Kasumi-1 (cell line): ENCODE measurements around the gene FAM222A.

Experiments used
- DNase-seq, 2 experiments: peaks; one replicate each; lab custom pipeline; 2025; lab: John Stamatoyannopoulos, UW

Gene FAM222A

GRCh38 chr12:109737126-109737525, 23.5 kb downstream of the FAM222A start:
- no peak for DNase-seq

DNA sequence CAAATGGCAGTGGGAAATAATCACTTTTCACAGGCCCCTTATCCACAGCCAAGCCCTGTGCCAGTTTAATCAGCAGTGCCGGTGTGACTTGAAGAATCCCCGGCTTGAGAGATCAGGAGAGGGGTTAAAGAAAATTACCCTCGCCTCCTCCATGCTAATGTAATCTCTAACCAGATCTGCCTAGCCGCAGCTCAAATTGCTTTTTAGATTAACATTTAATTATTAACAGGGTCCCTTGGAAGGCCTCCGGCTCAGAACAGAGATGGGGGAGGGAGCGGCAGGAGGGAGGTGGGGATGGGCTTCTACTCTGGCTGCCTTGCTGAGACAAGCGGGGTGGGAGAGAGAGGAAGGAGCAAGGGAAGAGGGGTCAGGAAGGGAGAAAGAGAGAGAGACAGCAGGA, 24.0 kb downstream of the FAM222A start:
- no peak for DNase-seq

DNA sequence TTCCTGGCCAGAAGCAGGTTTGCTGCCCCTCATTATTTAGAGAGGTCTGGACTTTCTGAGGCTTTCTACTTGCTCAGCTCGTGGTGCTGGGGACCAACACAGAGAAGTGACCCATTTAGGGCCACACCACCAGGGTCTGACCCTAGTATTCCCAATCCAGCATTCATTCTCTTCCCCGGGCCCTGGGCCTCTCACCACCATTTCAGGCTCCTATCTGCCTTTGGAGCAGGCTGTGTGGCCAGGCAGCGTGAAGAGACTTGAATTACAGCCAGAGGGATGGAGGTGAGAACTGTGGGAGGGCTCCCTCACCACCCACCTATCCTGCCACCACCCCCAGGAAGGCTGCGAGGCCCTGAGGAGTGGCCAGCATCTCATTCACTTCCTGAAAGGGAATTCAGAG, 24.6 kb downstream of the FAM222A start:
- no peak for DNase-seq

GRCh38 chr12:109738878-109739665, 25.4 kb downstream of the FAM222A start:
- DNase-seq, result no peak

DNA sequence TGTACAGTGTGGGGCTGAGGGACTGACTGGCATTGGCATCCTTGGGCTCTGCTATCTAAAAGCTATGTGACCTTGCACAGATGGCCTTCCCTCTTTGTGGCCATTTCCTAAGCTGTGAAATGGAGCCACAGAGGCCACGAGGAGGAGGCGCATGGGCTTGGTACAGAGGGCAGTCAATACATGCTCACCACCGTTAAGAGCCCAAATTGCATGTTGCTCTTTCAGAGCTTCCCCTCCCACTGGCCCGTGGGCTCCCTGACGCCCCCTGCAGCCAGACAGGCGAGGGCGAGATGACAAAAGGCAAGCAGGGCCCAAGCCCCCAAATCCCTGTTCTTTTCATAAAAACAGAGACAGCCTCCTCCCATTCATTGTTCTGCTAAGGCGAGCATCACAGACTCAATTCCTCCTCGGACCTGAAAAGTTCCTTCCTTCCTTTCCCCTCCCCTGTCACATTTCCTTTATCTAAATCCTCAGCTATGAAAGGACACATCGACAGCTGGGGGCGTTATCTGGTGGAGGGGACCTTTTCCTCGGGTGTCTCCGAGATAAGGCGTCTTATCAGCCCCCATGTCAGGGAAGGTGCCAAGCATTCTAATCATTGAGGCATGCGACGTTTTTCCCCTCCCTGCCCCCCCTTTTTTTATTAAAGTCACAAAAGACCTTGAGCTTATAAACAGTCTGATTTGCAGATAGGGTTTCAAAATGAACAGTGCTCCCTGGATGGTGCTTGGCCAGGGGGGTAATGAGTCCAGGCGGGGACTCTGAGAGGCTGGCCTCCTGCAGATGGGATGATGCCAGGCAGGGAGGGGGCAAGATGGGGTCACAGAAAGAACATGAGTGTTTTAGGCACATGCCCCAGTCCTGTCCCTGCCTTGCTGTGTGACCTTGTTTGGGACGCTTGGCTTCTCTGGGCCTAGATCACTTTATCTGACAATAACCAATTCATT, 26.4 kb downstream of the FAM222A start:
- DNase-seq, result peak in 1 of 2 experiments; percentile 5

DNA sequence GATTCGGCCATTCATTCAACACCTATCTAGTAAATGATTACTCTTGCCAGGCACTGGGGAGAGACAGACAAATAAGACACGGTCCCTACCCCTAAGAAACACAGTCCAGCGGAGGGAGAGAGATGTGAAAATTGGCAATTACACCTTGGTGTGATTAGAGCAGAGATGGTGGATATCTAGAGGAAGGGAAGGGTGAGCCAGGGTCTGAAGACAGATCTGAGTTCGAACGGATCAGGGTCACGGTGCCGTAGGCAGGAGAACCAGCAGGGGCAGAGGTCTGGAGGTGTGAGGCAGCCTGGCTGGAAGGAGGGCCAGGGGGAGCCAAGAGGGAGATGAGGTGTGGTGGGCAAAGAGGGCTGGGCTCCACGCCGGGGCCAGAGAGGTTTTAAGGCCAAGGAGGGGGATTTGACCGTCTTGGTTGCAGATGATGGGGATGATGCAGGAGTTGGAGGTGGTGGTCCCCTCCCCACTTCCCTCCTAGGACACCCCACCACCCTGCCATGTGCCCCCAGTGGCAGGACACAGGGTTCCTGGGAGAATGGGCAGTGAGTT, 27.1 kb downstream of the FAM222A start:
- no peak for DNase-seq

- DNase-seq, result no peak
Observed at GRCh38 chr12:109741286-109741969, 27.8 kb downstream of the FAM222A start.

- DNase-seq, result no peak
Observed at GRCh38 chr12:109741970-109742703, 28.5 kb downstream of the FAM222A start.

DNA sequence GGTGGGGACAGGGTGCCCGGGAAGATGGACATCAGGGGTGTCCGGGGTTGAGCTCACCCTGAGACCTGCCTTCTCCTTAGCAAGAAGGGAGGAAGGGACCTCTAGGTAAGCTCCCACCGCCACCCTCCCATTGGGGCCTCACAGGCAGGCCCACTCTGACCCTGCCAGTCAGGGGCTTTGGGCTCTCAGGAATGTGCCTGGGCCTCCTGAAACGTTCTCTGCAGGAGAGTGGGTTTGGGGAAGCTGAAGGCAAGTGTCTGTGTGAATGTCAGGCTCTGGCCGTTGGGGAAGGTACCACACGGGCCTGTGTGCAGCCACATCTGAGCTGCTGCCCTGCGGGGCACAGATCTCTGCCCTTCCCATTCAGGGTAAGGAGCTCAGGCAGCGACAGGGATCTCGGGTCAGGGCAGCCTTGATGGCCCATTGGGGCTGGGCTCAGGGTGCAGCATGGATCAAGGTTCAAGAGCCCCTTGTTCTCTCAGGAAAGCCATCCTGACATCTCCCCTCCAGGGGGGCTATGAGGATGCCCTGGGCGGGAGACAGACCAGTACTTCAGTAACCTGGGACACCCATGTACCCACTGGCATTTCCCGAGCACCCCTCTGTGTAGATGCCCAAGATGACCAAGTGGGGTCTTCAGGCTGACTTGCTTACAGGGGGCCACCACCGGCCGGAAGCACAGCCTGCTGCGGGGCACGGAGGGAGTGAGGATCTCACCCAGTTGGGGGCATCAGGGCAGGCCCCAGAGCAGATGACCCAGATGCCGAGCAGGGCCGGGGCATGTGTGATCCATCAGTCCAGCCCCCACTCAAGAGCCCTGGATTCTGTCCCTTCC, 29.7 kb downstream of the FAM222A start:
- DNase-seq, result no peak

GRCh38 chr12:109744026-109744425, 30.4 kb downstream of the FAM222A start:
- DNase-seq, result no peak

- peak; percentile 24 to 38 for DNase-seq
Observed at GRCh38 chr12:109744986-109745942, 31.6 kb downstream of the FAM222A start.

DNA sequence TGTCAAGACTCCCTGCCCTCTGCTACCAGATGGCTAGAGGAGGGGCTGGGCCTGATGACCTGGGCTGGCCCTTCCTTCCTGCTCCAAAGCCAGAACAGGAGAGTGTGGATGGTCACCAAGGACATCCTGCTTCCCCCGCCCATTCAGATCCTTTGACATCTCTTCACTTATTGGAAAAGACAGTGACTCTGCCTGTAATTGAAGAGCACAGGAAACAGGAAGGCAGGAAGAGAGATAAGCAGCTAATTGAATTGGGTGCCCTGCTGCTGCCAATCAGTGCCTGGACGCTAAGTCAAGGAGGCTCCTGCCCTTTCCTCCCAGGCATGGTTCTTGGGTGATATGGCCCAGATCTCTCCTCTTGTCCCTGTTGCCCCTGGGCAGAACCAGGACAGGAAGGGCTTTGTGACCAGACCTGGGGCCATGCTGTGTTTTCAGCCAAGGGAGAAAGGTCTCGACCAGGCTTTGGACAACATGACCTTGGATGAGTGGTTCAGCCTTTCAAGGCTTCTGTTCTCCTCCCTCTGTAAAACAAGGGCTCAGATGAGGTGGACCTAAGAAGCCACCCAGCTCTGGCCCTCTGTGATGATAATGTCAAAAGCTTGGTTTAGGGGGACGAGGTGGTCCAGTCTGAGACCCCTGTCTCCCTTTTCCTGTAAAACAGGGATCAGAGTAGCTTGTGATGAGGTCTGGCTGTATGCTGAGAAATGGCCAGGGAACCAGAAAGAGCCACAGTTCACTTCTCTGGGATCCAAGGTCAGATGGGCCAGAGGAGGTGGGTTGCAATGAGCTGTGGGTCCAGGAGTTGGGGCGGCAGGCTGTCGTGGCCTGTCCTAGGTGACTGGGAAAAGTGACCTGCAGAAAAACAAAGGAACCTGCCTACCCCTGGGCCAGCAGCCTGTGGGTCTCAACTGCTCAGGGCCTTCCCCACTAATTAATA, 38.8 kb downstream of the FAM222A start:
- DNase-seq, result no peak

DNA sequence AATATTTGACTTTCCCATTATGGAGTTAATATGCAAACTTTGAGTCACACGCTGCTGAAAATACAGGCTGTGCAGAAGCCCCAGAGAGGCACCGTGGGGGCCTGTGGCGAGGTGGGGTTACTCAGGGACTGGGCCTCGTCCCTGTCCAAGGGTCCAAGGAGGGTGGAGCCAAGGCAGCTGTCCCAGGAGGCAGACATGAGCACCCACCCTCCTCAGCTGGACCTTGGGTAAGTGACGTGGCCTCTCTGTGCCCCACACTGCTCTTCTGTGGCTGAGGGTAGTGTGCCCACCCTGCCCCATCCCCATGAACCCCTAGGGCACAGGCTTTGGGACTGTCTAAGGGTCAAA, 39.4 kb downstream of the FAM222A start:
- DNase-seq, result no peak

- DNase-seq, result no peak
Observed at GRCh38 chr12:109753959-109754358, 40.3 kb downstream of the FAM222A start.

GRCh38 chr12:109756457-109756856, 42.8 kb downstream of the FAM222A start:
- DNase-seq, result no peak

DNA sequence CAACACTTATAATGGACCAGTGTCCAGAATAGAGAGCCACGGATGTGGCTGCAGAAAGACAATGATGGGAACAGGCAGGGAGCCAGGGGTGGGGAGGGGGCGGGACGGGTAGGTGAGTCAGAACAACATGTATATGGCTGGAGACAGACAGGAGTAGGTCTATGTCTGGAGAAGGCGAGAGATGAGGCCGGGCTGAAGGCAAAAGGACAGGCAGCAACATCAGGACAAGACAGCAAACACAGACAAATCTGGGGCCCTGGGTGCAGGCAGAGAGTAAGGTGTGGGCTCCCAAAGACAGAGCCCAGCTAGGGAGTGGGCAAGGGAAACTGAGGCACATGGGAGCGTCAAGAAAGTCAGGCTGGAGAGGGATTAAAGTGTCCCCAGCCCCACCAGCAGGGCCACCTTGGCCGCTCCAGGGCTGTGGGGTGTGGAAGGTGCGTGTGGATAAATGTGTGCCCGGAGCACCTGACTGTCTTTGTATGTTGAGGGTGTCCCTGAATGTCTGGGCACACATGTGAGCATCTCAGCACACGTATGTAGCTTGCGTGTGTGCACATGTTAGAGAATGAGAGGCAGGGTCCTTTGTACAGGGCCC, 44.1 kb downstream of the FAM222A start:
- no peak for DNase-seq

DNA sequence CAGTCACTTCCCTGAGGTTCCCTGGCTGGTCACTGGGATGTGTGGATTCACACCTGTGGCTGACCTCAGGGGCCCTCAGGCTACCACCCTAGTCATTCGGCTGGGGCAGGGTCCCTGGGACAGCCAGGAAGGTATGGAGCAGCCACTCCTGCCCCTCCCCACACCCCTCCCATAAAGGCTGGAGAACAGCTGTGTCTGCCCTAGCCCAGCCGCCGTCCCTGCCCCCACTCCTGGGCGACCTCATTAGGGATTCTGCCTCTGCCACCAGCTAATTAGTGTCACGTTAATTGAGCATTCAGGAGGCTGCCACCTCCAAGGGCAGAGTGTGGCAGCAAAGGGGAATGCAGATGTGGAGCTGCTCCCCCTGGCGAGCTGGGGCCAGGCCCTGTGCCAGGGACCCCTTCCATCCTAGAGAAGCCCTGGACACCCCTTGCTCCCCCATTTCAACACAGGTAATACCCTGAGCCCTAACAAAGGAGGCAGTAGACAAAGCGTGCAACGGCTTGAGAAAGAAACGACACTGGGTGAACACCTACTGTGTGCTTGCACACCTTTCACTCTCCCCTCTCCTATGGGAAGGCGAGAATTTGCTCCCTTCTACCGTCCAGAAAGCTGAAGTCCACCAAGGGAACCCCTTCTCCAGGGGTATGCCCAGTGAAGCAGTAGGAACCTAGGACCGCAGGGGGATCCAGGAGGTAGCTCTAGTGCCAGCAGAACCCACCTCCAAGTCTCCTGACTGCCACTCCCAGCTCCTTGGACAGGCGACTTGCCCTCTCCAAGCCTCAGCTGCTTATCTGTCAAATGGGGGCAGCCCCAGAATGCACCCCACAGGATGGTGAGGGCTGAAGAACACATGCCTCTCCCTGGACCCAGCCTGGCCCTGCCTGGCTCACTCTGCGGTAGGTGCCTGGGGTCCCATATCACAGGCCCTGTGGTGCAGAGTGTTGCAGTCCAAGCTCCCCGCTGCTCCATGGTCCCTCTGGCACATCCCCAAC, 45.1 kb downstream of the FAM222A start:
- DNase-seq, result no peak
